HG02885 (cell line): ENCODE measurements around the gene LRP1.

Experiments used
- ATAC-seq: cut with Tn5 transposase; IDR thresholded peaks from one replicate; pipeline ENCODE4 v1.9.1; 2021; ENCODE audit warnings: mild to moderate bottlenecking; ENCODE audit not compliant: unreplicated experiment, poor library complexity

Gene LRP1

DNA sequence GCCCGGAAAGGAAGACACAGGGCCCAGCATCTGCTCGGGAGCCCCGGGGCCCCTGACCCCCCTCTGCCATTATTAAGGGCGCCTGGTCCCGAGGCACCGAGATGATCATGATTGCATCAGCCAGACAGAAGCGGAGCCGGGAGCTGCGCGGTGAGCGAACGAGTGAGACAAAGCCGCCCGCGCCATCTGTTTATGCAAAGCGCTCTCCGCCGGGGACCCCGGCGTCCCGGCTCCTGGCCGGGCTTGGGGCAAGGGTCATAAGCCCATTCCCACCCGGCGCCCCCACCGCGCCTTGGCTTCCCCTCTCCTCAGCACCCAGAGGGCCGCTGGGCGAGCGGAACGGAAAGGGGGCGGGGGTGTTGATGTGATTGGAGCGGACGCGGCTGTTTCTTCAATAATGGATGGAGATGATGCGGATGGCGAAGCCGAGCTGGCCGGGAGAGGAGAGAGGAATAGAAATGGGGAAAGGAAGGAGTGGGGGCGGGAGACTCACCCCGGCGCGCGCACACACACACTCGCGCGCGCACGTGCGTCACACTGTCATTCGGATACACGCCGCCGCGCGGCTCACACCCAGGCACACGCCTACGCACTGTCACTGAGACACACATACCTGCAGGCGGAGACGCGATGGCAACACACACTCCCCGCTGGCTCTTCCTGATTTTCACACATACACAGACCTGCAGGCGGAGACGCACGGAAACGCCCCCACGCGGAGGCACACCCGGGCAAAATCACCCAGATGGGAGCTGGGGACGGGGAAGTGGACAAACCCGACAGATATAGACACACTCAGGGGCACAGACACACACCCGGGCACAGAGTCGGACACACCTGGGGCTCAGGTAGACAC is 112.0 kb downstream of the LRP1 start:
- ATAC-seq = no peak

DNA sequence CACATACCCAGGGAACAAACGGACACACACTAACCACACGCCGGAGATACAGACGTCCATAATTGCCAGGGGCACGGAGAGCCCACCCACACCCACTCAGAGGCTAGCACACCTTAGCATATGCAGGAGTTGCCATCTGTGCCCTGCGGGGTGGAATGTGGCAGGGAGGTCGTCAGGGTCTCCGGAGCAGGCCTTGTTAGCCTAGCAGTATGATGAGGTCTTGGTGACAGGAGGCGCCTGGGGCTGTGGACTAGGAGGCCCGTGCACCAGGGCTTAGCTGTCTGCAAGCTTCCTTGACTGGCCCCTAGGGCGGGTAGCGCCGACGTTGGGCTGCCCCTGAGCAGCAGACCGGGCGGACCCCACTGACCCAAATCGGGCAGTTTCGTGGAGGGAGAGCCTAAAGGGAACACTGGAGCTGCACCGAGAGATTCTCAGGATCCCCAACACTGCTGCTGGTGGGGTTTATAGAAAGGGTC is 112.7 kb downstream of the LRP1 start:
- no peak for ATAC-seq

- no peak for ATAC-seq
These were observed 113.4 kb downstream of the LRP1 start for GRCh38 chr12:57241402-57242310.

- ATAC-seq = no peak
These were observed 114.0 kb downstream of the LRP1 start for GRCh38 chr12:57242329-57242690.

GRCh38 chr12:57242691-57243454 is 114.6 kb downstream of the LRP1 start:
- peak; percentile 29 for ATAC-seq

DNA sequence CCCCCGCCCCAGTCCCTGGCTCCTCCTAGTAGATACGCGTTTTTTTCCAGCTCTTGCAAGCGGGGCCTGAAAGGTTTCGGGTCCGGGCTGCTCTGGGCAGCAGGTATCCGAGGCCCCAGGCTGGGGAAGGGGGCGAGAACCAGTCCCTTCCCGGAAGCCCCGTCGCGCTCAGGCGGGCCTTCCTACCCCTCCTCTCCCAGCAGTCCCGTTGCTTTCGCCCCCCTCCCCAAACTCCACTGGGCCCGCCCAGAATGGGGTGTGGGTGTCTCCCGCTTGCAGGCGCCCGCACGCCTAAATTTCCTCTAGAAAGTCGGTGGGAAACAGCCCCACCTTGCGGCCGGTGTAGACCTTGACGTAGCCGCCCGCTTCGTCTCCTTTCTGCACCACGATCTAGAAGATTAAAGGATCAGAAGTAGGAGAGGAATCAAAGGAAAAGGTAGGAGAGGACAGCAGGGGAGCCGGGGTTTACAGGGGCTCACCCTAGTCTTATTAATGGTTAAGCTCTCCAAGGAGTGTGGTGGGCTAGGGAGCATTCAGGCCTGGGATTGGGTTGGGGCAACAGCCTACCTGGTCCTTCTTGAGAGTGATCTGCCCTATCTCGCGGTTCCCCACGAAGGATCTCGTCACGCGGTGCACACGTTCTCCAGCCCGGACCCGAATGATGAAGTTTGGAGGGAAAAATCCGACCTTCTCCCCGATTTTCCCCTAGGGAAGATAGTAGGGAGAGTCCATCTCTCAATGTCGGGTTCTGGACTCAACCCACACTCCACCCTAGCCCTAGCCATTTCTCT is 115.4 kb downstream of the LRP1 start:
- ATAC-seq = no peak

- ATAC-seq = no peak
These were observed 116.0 kb downstream of the LRP1 start for GRCh38 chr12:57244312-57244696.

- ATAC-seq = no peak
These were observed 118.8 kb downstream of the LRP1 start for GRCh38 chr12:57247041-57247440.

GRCh38 chr12:57248934-57249742 is 120.9 kb downstream of the LRP1 start:
- no peak for ATAC-seq

GRCh38 chr12:57250541-57250940 is 122.3 kb downstream of the LRP1 start:
- ATAC-seq = no peak

GRCh38 chr12:57250956-57251355 is 122.7 kb downstream of the LRP1 start, which contains the start of gene STAC3:
Gene STAC3, minus strand, starts transcription at chr12:57251187. Its CDS starts 1,551 bp downstream, at chr12:57249636.
- no peak for ATAC-seq

DNA sequence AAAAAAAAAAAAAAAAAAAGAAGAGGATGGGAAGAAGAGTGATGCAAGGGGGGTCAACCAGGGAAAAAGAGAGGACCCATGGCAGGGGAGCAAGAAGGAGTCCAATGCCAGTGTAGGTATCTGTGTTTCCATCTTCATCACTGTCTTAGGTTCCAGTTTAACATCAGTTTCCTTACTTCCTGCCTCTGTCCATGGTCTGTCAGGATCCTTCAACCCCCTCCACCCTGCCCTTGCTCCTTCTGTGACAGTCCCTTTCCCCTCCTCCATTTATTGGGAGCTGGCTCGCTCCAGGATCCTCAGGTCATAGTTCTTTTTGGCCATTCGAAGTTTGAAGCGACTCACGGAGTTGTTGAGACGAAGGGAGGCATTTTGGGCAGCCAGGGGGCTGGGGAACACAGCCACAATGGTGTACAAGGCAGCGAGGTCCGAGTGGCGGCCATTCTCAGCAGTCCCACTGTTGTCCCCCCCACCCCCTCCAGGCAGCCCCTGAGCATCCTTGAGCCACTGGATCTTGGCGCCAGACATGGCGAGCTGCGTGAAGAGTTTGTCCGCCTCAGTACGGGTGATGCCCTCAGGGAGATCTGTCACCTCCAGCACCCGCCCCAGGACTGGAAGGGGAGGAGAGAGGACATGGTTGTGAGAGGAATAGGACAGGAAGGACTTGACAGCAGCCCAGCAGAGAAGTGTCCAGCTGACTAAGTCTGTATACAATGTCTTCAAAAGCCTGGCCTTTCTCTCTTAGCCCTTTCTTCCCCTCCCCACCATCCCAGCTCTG is 126.4 kb downstream of the LRP1 start:
- no peak for ATAC-seq

DNA sequence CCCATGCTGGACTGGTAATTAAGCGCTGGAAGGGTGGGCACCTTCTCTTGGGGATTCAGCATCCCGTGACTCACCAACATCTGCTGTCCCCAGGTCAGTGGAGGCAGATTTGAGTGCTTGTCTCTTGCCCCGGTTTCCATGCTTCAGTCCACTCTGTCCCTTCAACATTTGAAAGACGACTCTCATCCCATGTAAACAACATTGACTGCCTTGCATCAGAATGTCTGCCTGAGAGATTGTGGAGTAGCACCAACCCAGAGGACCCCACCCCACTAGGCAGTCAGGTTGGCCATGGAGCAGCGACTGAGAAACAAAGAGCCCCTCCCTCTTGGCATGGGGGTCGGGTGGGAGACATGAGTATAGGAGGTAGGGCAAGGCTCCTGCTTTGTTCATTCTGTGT is 127.6 kb downstream of the LRP1 start:
- no peak for ATAC-seq

DNA sequence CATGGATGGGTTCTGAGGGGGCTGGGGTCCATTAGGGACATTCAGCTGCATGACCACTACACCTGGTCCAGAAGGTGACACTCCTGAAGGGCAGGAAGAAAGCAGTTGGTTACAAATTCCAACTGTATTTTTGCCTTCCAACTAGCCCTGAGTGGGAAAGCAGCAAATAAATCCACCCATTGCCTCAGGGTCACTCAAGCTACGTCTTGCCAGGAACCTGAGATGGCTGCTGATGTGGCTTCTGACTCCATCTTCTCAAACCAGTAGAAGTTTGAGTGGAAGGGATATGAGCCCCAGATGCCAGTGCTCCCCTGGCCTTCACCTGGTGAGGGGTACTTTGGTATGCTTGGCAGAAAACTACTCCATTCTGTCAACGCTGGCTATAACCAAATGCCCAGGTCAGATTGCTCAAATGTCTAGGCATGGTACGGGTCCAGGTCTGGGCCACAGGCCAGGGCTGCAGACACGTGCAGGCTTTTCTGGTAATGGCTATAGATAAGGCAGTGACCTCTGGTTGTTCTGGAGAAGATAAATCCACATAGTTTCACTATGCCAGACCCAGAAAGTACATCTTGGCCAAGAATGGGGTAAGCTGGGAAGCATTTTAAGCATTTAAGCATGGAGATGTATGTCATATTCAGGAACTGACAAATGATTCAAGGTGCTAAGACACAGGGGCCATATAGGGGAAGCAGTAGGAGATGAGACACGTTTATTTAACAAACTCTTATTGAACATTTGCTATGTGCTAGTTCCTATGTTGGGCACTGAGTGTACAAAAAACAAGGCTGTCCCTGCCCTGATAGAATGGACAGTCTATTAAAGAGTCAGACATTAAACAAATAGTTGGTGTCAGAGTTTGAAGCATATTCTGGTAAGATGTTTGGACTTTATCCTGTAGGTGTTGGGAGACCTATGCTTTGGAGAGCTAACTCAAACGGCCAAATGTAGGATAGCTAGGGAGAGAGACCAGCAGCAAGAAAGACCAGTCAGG is 131.0 kb downstream of the LRP1 start:
- no peak for ATAC-seq

GRCh38 chr12:57260366-57260765 is 132.1 kb downstream of the LRP1 start:
- ATAC-seq = no peak

- ATAC-seq = no peak
These were observed 133.2 kb downstream of the LRP1 start for GRCh38 chr12:57261428-57261865.
